Stimulated activated CD8-positive, alpha-beta memory T cell treated with anti-CD3 and anti-CD28 coated beads, Interleukin-4, amount 100 ng/mL, for 1 hour (primary cell): ENCODE measurements around the gene TSPAN9.

Experiments
- DNase-seq, 2 donors: peaks; one replicate each; pipeline ENCODE4 v3.0.0-alpha.2; 2020; ENCODE audit warnings: low read depth in 2 of 2, low spot score in 1 of 2

TSPAN9 gene

GRCh38 chr12:3223601-3224529, 146.7 kb downstream of the TSPAN9 start:
- DNase-seq = no peak

- DNase-seq = no peak
Measured at GRCh38 chr12:3224530-3224903, 147.3 kb downstream of the TSPAN9 start.

DNA sequence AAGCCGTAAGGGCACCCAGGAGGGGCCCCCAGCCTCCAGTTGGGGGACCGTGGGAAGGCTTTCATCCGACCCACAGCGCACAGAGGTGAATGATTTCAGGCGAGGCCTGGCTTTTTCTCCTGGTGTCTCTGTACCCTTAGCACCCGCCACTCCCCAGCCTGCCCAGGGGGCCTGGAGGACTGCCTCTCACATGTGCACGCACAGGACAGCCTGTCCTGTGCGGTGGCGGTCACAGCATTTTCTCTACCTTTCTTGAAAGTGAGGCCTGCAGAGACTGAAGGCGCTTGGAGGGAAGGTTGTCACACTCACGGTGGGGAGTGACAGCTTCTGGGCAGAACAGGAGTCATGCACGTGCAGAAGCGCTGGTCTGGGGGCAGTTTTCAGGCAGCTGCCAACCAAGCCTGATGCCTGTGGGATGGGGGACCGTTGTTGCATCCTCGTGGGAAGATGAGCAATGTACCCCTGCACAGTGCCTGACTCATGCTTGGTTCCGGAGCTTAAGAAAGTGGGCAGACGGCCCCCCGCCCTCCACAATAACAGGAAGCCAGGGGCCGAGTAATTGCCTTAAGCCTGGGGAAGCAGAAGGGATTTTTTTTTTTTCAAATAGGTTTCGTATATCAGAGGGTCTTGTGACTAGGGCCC, 148.1 kb downstream of the TSPAN9 start:
- no peak for DNase-seq

GRCh38 chr12:3225796-3226180, 148.6 kb downstream of the TSPAN9 start:
- no peak for DNase-seq

DNA sequence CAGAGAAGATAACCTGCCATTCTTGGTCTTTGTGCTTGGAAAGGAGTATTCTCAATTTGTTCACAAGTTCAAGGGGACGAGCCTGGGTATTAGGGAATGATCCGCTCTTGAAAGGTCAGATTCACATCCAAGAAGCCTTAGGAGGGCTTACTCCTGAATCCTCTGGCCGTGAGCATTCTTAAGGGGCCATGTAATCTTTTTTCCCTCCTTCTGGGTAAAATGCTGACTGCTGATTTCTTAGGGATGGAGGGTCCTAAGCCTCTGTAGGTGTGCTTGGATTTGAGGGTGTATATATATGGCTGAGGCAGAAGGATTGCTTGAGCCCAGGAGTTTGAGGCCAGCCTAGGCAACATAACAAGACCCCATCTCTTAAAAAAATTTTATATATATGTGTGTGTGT, 149.1 kb downstream of the TSPAN9 start:
- no peak for DNase-seq

- no peak for DNase-seq
Measured at GRCh38 chr12:3227076-3227975, 150.1 kb downstream of the TSPAN9 start.

DNA sequence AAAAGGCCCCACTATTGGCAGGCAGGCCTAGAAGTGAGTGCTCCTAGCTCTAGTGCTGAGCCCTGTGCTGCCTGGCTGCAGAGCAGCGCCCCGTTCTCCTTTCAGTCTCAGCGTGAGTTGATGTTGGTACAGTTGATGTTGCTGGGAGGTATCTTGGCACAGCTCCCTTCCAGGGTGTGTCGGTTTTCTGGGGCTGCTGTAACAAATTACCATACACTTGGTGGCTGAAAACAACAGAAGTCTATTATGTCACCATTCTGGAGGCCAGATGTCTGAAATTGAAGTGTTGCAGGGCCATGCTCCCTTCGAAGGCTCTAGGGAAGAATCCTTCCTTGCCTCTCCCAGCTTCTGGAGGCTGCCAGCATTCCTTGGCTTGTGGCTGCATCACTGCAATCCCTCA, 151.4 kb downstream of the TSPAN9 start:
- DNase-seq = no peak

DNA sequence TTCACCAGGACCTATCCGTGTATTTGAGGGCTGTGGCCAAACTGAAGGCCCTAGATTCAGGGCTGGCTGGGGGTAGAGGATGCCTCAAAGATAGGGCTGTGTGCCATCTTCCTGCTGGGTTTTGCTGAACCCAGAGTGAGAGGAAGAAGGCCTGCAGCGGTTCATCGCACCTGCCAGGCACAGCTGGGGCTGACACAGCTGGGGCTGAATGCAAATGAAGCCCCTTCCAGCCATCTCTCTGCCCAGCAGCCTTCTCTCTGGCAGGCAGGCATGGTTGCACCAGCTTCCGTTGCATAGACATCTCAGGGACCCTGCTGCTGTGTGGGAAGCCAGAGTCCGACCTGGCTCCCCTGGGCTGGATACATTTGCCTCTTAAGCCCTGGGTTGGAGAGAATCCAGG, 152.4 kb downstream of the TSPAN9 start:
- no peak for DNase-seq

- no peak for DNase-seq
Measured at GRCh38 chr12:3230758-3231375, 153.7 kb downstream of the TSPAN9 start.

- DNase-seq = no peak
Measured at GRCh38 chr12:3231399-3231876, 154.3 kb downstream of the TSPAN9 start.

DNA sequence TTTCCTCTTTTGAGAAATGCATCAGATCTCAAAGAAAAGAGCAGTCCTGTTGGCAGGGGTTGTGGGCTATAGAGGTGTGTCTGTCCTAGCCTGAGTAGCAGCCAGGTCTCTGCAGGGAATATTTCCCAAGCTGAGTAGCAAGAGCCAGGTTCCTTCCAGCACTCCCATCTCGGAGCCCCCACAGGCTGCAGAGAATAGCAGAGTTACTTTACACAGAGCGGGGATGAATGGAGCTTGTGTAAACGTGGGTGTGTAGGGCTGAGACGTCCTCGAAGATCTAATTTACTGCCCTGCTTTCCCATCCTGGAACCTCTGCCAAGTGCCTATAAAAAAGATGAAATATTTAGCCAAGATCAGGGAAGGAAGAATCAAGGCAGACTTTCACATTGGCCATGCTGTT, 156.6 kb downstream of the TSPAN9 start:
- DNase-seq = no peak

DNA sequence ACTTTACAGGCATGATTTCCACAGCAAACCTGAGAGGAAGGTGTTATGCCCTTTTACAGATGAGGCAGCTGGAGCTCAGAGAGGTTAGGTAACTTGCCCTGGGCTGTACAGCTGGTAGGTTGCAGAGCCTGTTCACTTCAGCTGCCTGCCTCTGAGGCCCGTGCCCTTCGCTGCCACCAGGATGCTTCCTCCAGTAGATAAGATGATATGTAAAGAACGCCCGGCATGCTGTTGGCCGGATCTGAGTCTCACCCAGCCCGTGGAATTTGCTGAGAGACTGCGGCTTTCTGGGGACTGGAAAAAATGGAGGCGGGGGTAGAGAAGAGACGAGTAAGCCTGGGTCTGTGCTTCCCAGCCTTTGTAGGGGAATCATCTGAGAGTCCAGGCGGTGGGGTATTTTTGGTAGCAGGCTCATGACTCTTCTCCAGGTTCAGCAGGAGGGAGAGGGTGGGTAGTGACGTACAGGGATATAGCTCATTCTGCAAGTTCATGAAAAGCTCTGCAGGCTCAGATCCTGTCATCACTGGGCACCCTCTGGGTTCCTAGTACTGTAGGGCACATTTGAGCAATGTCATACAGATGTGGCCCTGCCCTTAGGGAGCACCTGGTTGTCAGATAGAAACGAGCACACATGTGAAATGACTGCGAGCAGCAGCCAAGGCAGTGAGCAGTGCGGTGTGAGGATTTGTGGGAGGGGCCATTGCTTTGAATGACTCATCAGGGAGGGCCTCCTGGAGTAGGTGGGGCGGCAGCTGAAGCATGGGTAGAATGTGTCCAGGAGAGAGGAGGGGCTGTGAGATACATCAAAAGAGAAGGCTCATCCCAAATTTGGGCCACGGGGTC, 159.4 kb downstream of the TSPAN9 start:
- DNase-seq = no peak

GRCh38 chr12:3238196-3238595, 161.0 kb downstream of the TSPAN9 start:
- no peak for DNase-seq

- no peak for DNase-seq
Measured at GRCh38 chr12:3241621-3242020, 164.4 kb downstream of the TSPAN9 start.

GRCh38 chr12:3242199-3242863, 165.2 kb downstream of the TSPAN9 start:
- no peak for DNase-seq

DNA sequence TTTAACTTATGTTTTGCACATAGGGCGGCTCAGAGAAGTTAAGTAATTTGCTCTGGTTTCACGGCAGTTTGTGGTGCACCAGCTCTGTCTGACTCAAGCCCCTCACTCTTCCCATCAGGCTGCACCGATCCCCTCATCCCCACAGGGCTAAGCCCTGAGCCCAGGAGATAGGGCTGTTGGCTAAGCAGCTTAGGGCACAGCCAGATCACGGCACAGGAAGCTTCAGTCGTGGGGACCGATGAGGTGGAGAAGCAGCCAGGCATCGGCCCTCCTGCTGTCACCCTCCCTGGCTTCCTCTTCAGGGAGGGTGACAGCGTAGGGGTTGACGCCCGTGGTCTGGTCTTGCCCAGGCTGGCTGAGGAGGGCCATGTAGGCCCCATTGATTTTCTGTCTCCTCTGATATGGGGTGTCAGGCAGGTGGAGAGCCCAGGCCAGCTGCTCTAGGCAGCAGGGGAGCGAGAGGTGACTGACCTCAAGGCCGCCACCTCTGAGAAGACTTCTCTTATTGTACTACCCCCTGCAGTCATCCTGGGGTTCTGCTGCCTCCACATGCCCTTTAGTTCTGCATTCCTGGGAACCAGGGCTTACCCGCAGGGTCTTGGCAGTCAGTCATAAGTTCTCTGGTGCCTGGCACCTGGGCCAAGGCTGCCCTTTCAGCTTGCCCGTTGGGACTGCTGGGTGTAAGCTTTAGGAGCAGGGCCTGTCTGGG, 166.4 kb downstream of the TSPAN9 start:
- no peak for DNase-seq

DNA sequence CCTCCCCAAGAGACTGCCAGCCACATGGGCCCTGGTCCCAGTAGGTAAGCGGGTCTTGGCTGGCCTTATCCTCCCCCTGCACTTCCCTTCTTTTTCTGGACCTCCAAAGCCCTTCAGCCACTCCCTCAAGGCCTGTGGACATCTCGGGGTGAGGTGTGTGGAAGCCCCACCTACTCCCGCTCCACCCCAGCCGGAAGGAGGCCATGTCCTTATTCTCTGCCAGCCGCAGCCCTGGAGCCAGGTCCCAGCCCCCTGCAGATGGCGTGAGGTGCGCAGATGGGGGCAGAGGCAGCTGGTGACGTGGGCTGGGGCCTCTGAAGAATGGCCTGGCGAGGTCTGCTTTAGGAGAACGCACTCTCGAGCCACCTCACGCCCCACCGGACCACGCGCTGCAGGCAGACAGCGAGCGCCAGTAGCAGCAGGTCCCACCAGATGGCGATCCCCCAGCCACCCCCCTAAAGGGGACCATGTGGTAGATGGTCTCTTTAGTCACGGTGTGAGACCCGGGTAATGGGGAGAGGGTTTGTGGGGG, 167.1 kb downstream of the TSPAN9 start:
- DNase-seq = no peak

DNA sequence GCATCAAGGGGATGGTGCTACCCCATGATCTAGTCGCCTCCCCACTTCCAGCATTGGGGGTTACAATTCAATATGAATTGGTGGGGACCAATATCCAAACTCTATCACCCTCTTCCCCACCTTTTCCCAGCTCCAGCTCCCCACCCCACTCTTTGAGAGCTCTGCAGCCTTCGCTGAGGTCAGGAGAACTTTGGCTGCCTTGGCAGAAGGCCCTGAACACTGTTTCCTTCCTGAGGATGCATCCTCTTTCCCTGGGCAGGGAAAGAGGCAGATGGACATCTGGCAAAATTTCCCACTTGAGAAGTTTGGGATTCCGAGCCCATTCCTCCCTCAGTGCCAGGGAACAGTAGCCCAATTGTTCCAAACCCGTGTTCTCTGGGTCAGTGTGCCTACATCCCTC, 169.1 kb downstream of the TSPAN9 start:
- no peak for DNase-seq

GRCh38 chr12:3247077-3247476, 169.9 kb downstream of the TSPAN9 start:
- no peak for DNase-seq
